RWPE1 (cell line): ENCODE results near the gene PIAS2.

Experiments
- CTCF ChIA-PET: fragments of 350-600 bp; sonication (Branson Sonifier 250); formaldehyde crosslinking; extraction: SDS; loops from one replicate; lab custom pipeline; 2021; lab: Yijun Ruan, JAX
- POLR2A ChIA-PET: fragments of 400-600 bp; formaldehyde crosslinking; extraction: SDS; loops from one replicate; lab custom pipeline; 2020; ENCODE audit warnings: antibody characterized with exemption; ENCODE audit not compliant: low non-redundant PET; lab: Yijun Ruan, JAX
- DNase-seq: peaks from one replicate; pipeline ENCODE4 v3.0.0; 2012; ENCODE audit warnings: low spot score
- H3K27ac ChIP-seq: fragments of 450-650 bp; 2 replicates; pipeline ENCODE4 v1.5.1; 2017
- TF ChIP-seq, protein P1 (sequence below): fragments of 450-650 bp; conservative IDR thresholded peaks from 2 replicates; pipeline ENCODE4 v1.5.1; 2017; ENCODE audit warnings: low read depth, mild to moderate bottlenecking

The PIAS2 gene

DNA sequence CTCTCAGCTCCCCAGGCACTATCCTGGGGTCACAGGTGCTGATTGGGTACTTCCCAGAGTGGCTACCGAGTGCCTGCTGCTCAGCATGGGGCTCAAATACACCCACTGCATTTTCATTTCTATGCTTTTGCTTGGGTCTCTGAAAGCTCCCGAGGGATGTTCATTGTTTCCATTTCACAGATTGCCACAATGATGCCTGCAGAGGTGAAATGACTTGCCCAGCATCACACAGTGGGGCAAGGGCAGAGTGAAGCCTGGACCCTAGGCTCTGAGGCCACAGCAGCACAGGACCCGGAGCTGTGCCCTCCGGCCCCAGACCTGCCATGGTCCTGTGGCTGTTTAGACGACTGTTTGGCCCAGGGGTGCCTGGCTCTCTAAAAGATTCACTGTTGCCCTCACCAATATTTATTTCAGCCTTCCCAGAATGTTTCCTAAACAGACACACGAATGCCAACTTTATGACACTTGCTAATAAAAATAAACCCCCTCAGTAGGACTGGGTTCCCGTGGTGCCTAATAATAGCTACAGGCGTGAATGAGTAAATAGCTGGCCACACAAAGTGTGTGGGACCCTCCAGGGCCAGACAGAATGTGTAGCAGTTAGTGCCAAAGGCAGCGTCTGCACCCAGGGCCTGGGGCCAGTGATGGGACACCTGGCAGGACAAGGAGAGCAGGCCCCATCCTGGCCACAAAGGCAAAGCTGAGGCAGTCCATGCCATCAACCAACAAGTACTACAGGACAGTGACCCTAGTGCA is 149.0 kb downstream of the PIAS2 start:
- ChIA-PET CTCF (interaction anchor here (0.5 kb wide), 1 partner anchor 289 kb away, joined by 3 read pairs; no protein-coding TSS in a partner anchor), POLR2A (no interaction called here)
- TF ChIP-seq, protein P1, sequence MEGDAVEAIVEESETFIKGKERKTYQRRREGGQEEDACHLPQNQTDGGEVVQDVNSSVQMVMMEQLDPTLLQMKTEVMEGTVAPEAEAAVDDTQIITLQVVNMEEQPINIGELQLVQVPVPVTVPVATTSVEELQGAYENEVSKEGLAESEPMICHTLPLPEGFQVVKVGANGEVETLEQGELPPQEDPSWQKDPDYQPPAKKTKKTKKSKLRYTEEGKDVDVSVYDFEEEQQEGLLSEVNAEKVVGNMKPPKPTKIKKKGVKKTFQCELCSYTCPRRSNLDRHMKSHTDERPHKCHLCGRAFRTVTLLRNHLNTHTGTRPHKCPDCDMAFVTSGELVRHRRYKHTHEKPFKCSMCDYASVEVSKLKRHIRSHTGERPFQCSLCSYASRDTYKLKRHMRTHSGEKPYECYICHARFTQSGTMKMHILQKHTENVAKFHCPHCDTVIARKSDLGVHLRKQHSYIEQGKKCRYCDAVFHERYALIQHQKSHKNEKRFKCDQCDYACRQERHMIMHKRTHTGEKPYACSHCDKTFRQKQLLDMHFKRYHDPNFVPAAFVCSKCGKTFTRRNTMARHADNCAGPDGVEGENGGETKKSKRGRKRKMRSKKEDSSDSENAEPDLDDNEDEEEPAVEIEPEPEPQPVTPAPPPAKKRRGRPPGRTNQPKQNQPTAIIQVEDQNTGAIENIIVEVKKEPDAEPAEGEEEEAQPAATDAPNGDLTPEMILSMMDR: no peak
- H3K27ac ChIP-seq: no peak overlapping the region
- DNase-seq: no peak

DNA sequence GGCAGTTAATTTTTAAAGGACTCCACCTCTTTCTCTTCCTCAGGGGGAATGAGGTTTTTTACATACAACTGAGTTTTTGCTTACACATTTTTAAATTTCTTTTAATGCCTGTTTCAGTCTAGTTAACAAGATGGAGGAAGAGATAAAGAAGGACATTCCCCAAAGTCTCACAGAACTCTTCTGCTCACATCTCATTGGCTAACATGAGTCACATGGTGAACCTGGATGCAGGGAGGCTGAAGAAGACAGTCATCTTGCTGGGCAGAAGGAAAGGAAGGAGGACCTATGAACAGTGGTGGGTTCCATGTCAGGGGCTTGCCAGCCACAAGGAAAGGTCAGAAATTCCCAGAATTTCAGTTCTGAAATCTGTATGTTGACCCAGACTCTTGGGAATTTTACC is 150.1 kb downstream of the PIAS2 start:
- DNase-seq: no peak
- POLR2A ChIA-PET: no interaction called here
- TF ChIP-seq, protein P1: no peak

DNA sequence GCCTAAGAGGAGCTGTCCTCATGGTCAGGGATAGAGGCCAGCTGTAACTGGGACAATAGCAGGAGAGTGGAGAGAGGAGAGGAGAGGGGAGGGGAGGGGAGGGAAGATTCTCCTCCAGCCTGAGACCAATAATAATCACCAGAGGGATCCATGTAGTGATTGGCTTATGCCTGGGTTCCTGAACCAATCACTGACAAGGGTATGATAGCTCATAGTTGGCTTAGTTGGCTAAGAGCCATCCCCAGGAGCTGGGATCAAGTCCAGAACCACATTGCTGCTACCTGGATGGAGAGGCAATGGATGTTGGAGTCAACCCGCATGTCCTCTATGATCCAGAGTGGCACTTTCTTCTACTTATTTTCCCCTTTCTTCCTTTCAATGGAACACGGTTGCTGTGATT is 152.7 kb downstream of the PIAS2 start:
- TF ChIP-seq, protein P1: no peak
- H3K27ac ChIP-seq: no peak overlapping the region
- CTCF ChIA-PET: no interaction called here
- no peak for DNase-seq
- POLR2A ChIA-PET: no interaction called here

More for the DNA sequence above, 150.1 kb downstream of the PIAS2 start:
- H3K27ac ChIP-seq: no peak overlapping the region
- CTCF ChIA-PET: no interaction called here

DNA sequence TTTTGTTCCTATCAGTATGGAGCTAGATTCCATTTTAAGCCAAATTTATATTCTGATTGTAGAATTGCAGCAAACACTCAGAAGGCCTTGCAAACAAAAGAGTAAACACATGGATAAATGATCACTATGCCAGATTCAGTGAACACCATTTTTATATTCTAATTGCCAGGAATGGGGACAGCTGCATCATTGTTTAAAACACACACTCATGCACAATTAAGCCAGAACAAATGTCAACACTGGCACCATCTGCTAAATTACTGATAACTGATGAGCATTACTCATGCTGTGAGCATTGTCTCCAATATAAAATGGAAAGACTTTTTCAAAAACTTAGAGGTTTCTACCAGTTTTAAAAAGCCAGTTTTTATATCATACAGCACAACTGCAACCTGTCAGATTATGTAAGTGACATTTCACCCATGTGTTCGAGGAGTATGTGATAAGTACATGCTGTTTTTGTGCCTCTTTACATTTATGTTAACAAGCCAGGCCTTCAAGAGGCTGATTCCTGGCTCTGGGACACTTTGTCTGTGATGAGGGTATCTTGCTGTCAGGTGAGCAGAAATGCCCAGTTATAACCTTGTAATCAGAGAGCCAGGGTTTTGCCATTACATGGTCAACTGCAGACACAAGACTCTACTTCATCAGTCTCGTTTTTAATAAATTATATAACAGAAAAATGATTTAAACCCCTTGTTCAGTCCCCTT is 156.1 kb downstream of the PIAS2 start:
- ChIA-PET POLR2A (no interaction called here), CTCF (interaction anchor here (0.6 kb wide), 1 partner anchor 501 kb away, joined by 4 read pairs; no protein-coding TSS in a partner anchor)
- H3K27ac ChIP-seq: no peak overlapping the region
- DNase-seq: no peak
- TF ChIP-seq, protein P1: no peak

DNA sequence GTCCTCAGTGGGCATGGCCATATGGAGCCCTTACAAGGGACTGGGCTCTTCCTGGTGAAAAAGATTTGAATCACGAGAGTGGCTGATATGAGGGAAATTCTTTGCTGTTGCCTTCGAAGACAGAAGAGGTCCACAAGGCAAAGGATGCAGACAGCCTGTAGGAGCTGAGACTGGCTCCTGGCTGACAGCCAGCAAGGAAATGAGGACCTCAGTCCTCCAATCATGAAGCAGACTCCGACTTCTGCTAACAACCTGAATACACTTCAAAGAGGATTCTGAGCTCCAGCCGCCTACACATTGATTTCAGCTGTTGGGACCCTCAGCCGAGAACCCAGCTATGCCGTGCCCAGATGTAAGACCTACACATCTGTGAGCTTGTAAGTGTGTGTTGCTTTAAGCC is 157.4 kb downstream of the PIAS2 start:
- TF ChIP-seq, protein P1: no peak
- no peak overlapping the region for H3K27ac ChIP-seq
- POLR2A ChIA-PET: no interaction called here
- CTCF ChIA-PET: no interaction called here
- no peak for DNase-seq

DNA sequence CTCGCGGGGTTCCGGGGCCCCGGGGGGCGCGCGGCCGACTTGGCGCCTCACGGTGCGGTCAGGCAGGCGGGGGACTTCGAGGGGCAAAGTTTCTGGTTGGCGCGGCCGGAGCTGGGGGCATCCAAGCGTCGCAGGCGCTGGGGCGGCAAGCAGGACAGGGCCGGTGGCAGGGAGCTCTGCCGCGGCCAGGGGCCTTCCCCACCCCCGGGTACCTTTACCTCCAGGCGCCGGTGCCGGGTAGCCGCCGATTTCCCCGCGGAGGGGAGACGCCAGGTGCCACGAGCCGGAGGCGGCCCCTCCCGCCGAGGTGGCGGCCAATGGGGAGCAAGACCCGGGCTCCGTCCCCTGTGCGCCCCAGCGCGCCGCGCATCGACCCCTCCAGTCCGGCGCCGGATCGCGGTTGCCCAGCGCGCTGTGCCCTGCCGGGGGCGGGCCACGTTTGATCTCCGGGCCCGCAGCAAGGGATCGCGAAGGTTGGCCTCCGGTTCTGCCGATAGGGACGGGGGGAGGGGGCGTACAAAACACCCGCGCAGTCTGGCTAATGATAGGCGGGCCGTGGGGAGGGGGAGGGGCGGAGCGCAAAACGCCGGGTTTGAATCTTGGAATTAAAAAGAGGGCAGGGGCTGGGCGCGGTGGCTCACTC is 160.6 kb downstream of the PIAS2 start, which contains the start of gene ST8SIA5:
Gene ST8SIA5, minus strand, starts transcription at position 495 of the 643 bp plus-strand sequence. CDS start 545 bp downstream, outside the sequence.
- ChIA-PET CTCF (no interaction called here), POLR2A (no interaction called here)
- DNase-seq: no peak
- H3K27ac ChIP-seq: no peak within 1 kb of the TSS
- TF ChIP-seq, protein P1: no peak
